ENCODE results near the gene TBC1D19. TPM values are rescaled to one million over a fixed set of nuclear protein-coding genes. Genes with fewer than 3 reads are reported as not detected.

The TBC1D19 gene
- polyA plus RNA-seq, 1 experiment: 8.3 TPM

DNA sequence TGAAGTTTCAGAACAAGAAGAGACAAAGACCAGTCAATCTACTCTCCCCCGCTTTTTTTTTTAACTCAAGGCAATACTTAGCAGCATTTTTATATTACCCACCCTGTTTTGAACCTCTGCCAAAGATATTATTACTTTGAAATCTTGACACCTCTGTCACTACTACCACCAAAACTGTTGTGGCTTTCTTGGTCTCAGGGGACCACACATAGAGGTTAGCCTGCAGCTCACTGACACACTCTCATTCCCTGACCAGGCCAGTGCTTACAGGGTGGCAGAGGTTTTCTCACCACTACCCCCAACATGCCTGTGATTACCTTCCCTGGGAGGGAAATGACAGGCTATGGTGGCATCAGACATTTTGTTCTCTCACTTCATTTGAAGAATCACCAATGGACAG lies 139.3 kb downstream of the TBC1D19 start:
- H3K27me3 ChIP-seq (ENCODE audit: control insufficient read depth, insufficient read depth, low read length): no peaks in the 10 kb centered on the region
- no peak for TF ChIP-seq CTCF (IDR thresholded peaks at IDR 0.05; ENCODE audit: insufficient read depth, low read depth, low read length)
- DNase-seq (ENCODE audit: low read depth): no peak
- peaks cover 1% of the 10 kb centered on the region; the same call in 1 of the 2 replicates for H3K36me3 ChIP-seq (ENCODE audit: control insufficient read depth, insufficient read depth, low read length)
- H3K4me3 ChIP-seq (ENCODE audit: low read depth, low read length): no peak overlapping the region
- ChIA-PET CTCF (interaction anchor here (1.3 to 8.1 kb wide), 3 partner anchors 264 to 735 kb away, joined by 4 to 64 read pairs (median 6); no protein-coding TSS in a partner anchor), POLR2A (interaction anchor here (0.5 kb wide), 1 partner anchor 263 kb away, joined by 3 read pairs; no protein-coding TSS in a partner anchor)

DNA sequence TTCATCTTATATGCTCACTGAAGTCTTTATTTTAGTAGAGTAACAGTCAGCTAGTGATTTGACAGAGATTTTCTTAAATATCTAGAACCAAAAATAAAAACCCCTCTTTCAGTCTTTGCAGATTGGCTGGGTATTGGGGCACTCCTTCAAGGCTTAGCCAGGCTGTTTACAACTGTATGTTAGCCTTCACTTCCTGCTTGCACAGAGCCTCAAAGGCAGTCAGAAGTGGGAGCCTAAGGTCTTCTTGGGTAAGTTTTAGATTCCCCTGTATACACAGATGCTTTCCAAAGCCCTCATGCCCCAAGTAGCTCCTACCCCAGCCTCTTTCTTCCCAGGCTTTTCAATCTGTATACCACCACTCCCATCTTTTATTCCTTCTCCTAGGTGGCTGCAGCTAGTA lies 140.7 kb downstream of the TBC1D19 start:
- DNase-seq (ENCODE audit: low read depth): no peak
- no peak for TF ChIP-seq CTCF (IDR thresholded peaks at IDR 0.05; ENCODE audit: insufficient read depth, low read depth, low read length)
- no peak overlapping the region for H3K4me3 ChIP-seq (ENCODE audit: low read depth, low read length)
- H3K27me3 ChIP-seq (ENCODE audit: control insufficient read depth, insufficient read depth, low read length): no peaks in the 10 kb centered on the region
- POLR2A ChIA-PET: no interaction called here
- peaks cover 1% of the 10 kb centered on the region; the same call in 1 of the 2 replicates for H3K36me3 ChIP-seq (ENCODE audit: control insufficient read depth, insufficient read depth, low read length)
- CTCF ChIA-PET: interaction anchor here (8.1 kb wide), 1 partner anchor 266 kb away, joined by 64 read pairs; no protein-coding TSS in a partner anchor

DNA sequence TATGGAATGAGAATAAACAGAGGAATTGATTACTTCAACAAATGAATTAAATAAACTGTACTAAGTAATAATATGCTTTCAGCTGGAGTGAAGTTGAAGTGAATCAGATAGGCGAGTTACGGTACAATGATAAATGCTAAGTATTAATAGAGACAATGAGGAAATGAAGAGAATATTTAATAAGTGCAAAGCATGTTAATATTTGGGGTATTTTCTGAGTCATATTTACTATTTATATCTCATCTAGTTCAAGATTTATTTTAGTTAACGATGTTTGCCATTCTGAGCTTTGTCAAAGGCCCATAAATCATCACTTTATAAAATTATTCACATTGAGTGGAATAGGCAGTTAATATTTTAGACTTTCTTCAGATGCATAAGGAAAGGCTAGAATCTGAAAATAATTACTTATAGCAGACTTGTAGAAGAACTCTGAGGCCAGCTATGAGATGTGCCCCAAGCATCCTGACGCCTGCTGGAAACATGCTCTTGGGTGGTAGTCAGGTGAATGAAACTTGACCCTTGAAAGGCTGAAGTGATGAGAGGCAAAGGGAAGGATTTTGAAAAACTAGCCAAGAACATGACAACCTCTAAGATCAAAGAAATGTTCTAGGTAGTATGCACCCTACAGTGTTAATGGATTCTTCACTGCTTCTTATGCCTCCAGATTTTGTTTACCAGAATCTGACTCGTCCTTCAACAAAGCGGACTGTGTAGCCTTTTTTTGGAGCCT lies 142.9 kb downstream of the TBC1D19 start:
- POLR2A ChIA-PET: no interaction called here
- CTCF ChIA-PET: no interaction called here
- Histone ChIP-seq H3K27me3 (ENCODE audit: control insufficient read depth, insufficient read depth, low read length) (no peaks in the 10 kb centered on the region), H3K36me3 (ENCODE audit: control insufficient read depth, insufficient read depth, low read length) (peaks cover 1% of the 10 kb centered on the region; the same call in 1 of the 2 replicates), H3K4me3 (ENCODE audit: low read depth, low read length) (no peak overlapping the region)
- TF ChIP-seq CTCF (IDR thresholded peaks at IDR 0.05; ENCODE audit: insufficient read depth, low read depth, low read length): no peak
- DNase-seq (ENCODE audit: low read depth): no peak

GRCh38 chr4:26727844-26728243 lies 144.0 kb downstream of the TBC1D19 start:
- Histone ChIP-seq H3K27me3 (ENCODE audit: control insufficient read depth, insufficient read depth, low read length) (no peaks in the 10 kb centered on the region), H3K36me3 (ENCODE audit: control insufficient read depth, insufficient read depth, low read length) (peaks cover 1% of the 10 kb centered on the region; the same call in 1 of the 2 replicates), H3K4me3 (ENCODE audit: low read depth, low read length) (no peak overlapping the region)
- POLR2A ChIA-PET: interaction anchor here (0.5 to 0.6 kb wide), 2 partner anchors 14 to 296 kb away, joined by 3 to 4 read pairs; no protein-coding TSS in a partner anchor
- TF ChIP-seq CTCF (IDR thresholded peaks at IDR 0.05; ENCODE audit: insufficient read depth, low read depth, low read length): no peak
- no peak for DNase-seq (ENCODE audit: low read depth)
- CTCF ChIA-PET: no interaction called here

DNA sequence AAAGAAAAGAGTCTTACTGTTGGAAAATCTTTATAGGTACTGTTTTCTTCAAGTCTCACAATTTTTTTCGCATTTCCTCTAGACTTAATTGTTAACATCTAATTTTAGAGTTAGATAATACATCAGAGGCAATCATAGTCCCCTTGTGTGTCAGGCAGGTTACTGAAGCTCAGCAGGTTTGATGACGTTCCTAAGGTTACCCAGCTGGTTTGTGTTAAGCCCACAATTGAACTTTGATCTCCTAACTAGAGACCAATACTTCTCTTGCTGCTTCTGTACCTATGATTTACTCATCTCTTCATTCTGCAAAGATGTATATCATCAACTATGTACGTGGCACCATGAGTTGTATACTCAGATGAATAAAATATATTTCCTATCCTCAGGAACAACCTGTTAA lies 145.1 kb downstream of the TBC1D19 start:
- ChIA-PET CTCF (no interaction called here), POLR2A (no interaction called here)
- Histone ChIP-seq H3K27me3 (ENCODE audit: control insufficient read depth, insufficient read depth, low read length) (no peaks in the 10 kb centered on the region), H3K4me3 (ENCODE audit: low read depth, low read length) (no peak overlapping the region), H3K36me3 (ENCODE audit: control insufficient read depth, insufficient read depth, low read length) (no peaks in the 10 kb centered on the region; the same call in 1 of the 2 replicates)
- no peak for DNase-seq (ENCODE audit: low read depth)
- no peak for TF ChIP-seq CTCF (IDR thresholded peaks at IDR 0.05; ENCODE audit: insufficient read depth, low read depth, low read length)
